Activated naive CD8-positive, alpha-beta T cell treated with anti-CD3 and anti-CD28 coated beads, Interleukin-2, amount 10 ng/mL, durations not matched to agents 7 days and 5 days (primary cell): ENCODE measurements around the gene TNNI2. TPM values are rescaled to one million over a fixed set of nuclear protein-coding genes. Genes with fewer than 3 reads are reported as not detected.
"Not testable (repeated sequence)": the region's sequence is repeated elsewhere in the genome, so short reads cannot be mapped to it uniquely, and the experiment has no call there.

Experiments used
- ATAC-seq: fragments of 150-1000 bp; cut with Tn5 transposase; one replicate; pipeline ENCODE4 v1.10.0; 2021; ENCODE audit warnings: low read depth, moderate library complexity
- POLR2A ChIA-PET: fragments of 350-600 bp; sonication (Branson Sonifier 250); formaldehyde crosslinking; loops from one replicate; lab custom pipeline; 2021; ENCODE audit warnings: antibody characterized with exemption; lab: Charles Lee
- DNase-seq: peaks from one replicate; pipeline ENCODE4 v3.0.0; 2021
- H3K27ac Mint-ChIP-seq: one replicate; pipeline ENCODE4 v1.8.0; 2022; ENCODE audit warnings: mild to moderate bottlenecking, mixed read lengths
- H3K27me3 Mint-ChIP-seq: one replicate; pipeline ENCODE4 v1.8.0; 2022; ENCODE audit warnings: mild to moderate bottlenecking, moderate library complexity, mixed read lengths
- H3K36me3 Mint-ChIP-seq: one replicate; pipeline ENCODE4 v1.8.0; 2021; ENCODE audit warnings: mild to moderate bottlenecking, mixed read lengths
- H3K4me1 Mint-ChIP-seq: one replicate; pipeline ENCODE4 v1.8.0; 2021; ENCODE audit warnings: mixed read lengths
- H3K4me3 Mint-ChIP-seq: one replicate; pipeline ENCODE4 v1.8.0; 2022; ENCODE audit warnings: mild to moderate bottlenecking, moderate library complexity, mixed read lengths
- H3K9me3 Mint-ChIP-seq: one replicate; pipeline ENCODE4 v1.8.0; 2021; ENCODE audit warnings: mixed read lengths
- total RNA-seq, 2 experiments: library from RNA; stranded (reverse); gene quantifications; one replicate each; pipeline ENCODE4 v1.2.3, GENCODE V29; 2021

Gene TNNI2
- total RNA-seq, 2 experiments from 2014 or later, result 0.67 TPM; not detected in 1

- Mint-ChIP-seq H3K4me1 (no peaks in the 10 kb centered on the region), H3K27ac (no peak overlapping the region), H3K4me3 (no peak overlapping the region), H3K36me3 (peaks cover 2% of the 10 kb centered on the region), H3K27me3 (peaks cover 33% of the 10 kb centered on the region), H3K9me3 (no peaks in the 10 kb centered on the region)
- DNase-seq (no peak), ATAC-seq (no peak)
- POLR2A ChIA-PET, result no interaction called here
Observed at GRCh38 chr11:1812801-1813200, 26.0 kb upstream of the TNNI2 start.

- H3K27ac Mint-ChIP-seq, H3K4me3 Mint-ChIP-seq: not testable (repeated sequence)
Observed at GRCh38 chr11:1813356-1813755, 25.4 kb upstream of the TNNI2 start.

GRCh38 chr11:1814691-1815090 is 24.1 kb upstream of the TNNI2 start:
- peaks cover 7% of the 10 kb centered on the region for H3K9me3 Mint-ChIP-seq
- no peaks in the 10 kb centered on the region for H3K36me3 Mint-ChIP-seq
- POLR2A ChIA-PET, result no interaction called here
- H3K27me3 Mint-ChIP-seq, result peaks cover 22% of the 10 kb centered on the region
- no peak for ATAC-seq
- DNase-seq, result no peak
- no peak overlapping the region for H3K27ac Mint-ChIP-seq
- H3K4me1 Mint-ChIP-seq, result no peaks in the 10 kb centered on the region
- H3K4me3 Mint-ChIP-seq, result no peak overlapping the region

More at GRCh38 chr11:1813356-1813755, 25.4 kb upstream of the TNNI2 start:
- H3K9me3 Mint-ChIP-seq, H3K4me1 Mint-ChIP-seq, ATAC-seq, POLR2A ChIA-PET, DNase-seq, H3K36me3 Mint-ChIP-seq: not testable (repeated sequence)
- H3K27me3 Mint-ChIP-seq, result peaks cover 28% of the 10 kb centered on the region

GRCh38 chr11:1815311-1815710 is 23.5 kb upstream of the TNNI2 start:
- POLR2A ChIA-PET, result no interaction called here
- no peak for DNase-seq
- peaks cover 24% of the 10 kb centered on the region for H3K27me3 Mint-ChIP-seq
- no peak for ATAC-seq
- no peaks in the 10 kb centered on the region for H3K4me1 Mint-ChIP-seq
- no peaks in the 10 kb centered on the region for H3K36me3 Mint-ChIP-seq
- no peak overlapping the region for H3K27ac Mint-ChIP-seq
- peaks cover 7% of the 10 kb centered on the region for H3K9me3 Mint-ChIP-seq
- no peak overlapping the region for H3K4me3 Mint-ChIP-seq

- H3K4me3 Mint-ChIP-seq, result no peak overlapping the region
- H3K9me3 Mint-ChIP-seq, result peaks cover 8% of the 10 kb centered on the region
- no peaks in the 10 kb centered on the region for H3K4me1 Mint-ChIP-seq
- no peak for DNase-seq
- no peak overlapping the region for H3K27ac Mint-ChIP-seq
- H3K27me3 Mint-ChIP-seq, result peaks cover 25% of the 10 kb centered on the region
- no peaks in the 10 kb centered on the region for H3K36me3 Mint-ChIP-seq
- no peak for ATAC-seq
- POLR2A ChIA-PET, result no interaction called here
Observed at GRCh38 chr11:1815751-1816150, 23.0 kb upstream of the TNNI2 start.

- H3K27ac Mint-ChIP-seq, result no peak overlapping the region
- H3K36me3 Mint-ChIP-seq, result no peaks in the 10 kb centered on the region
- H3K9me3 Mint-ChIP-seq, result peaks cover 12% of the 10 kb centered on the region
- no peak for DNase-seq
- peaks cover 16% of the 10 kb centered on the region for H3K27me3 Mint-ChIP-seq
- no peak overlapping the region for H3K4me3 Mint-ChIP-seq
- POLR2A ChIA-PET, result no interaction called here
- no peaks in the 10 kb centered on the region for H3K4me1 Mint-ChIP-seq
- no peak for ATAC-seq
Observed at GRCh38 chr11:1817000-1817399, 21.8 kb upstream of the TNNI2 start.

GRCh38 chr11:1817511-1817910 is 21.3 kb upstream of the TNNI2 start:
- no peak overlapping the region for H3K4me3 Mint-ChIP-seq
- no peak for ATAC-seq
- POLR2A ChIA-PET, result interaction anchor here (0.6 kb wide), 1 partner anchor 100 kb away, joined by 3 read pairs; no protein-coding TSS in a partner anchor

GRCh38 chr11:1819074-1819473 is 19.7 kb upstream of the TNNI2 start:
- no peak overlapping the region for H3K4me3 Mint-ChIP-seq
- no peaks in the 10 kb centered on the region for H3K36me3 Mint-ChIP-seq
- POLR2A ChIA-PET, result interaction anchor here (0.5 kb wide), 1 partner anchor 137 kb away, joined by 4 read pairs; no protein-coding TSS in a partner anchor
- H3K4me1 Mint-ChIP-seq, result no peaks in the 10 kb centered on the region
- DNase-seq, result no peak
- H3K27me3 Mint-ChIP-seq, result peaks cover 6% of the 10 kb centered on the region
- ATAC-seq, result no peak
- no peak overlapping the region for H3K27ac Mint-ChIP-seq
- H3K9me3 Mint-ChIP-seq, result peaks cover 12% of the 10 kb centered on the region

More at GRCh38 chr11:1817511-1817910, 21.3 kb upstream of the TNNI2 start:
- Mint-ChIP-seq H3K4me1 (no peaks in the 10 kb centered on the region), H3K27ac (no peak overlapping the region), H3K27me3 (peaks cover 12% of the 10 kb centered on the region), H3K36me3 (no peaks in the 10 kb centered on the region), H3K9me3 (peaks cover 12% of the 10 kb centered on the region)
- DNase-seq, result no peak

- Mint-ChIP-seq H3K27me3 (peaks cover 6% of the 10 kb centered on the region), H3K4me1 (no peaks in the 10 kb centered on the region), H3K4me3 (no peak overlapping the region), H3K9me3 (peaks cover 12% of the 10 kb centered on the region), H3K27ac (no peak overlapping the region), H3K36me3 (no peaks in the 10 kb centered on the region)
- no peak for DNase-seq
- POLR2A ChIA-PET, result no interaction called here
- no peak for ATAC-seq
Observed at GRCh38 chr11:1820463-1821325, 18.1 kb upstream of the TNNI2 start.

GRCh38 chr11:1821562-1821961 is 17.2 kb upstream of the TNNI2 start:
- no peaks in the 10 kb centered on the region for H3K4me1 Mint-ChIP-seq
- peaks cover 6% of the 10 kb centered on the region for H3K27me3 Mint-ChIP-seq
- H3K9me3 Mint-ChIP-seq, result peaks cover 12% of the 10 kb centered on the region
- no peaks in the 10 kb centered on the region for H3K36me3 Mint-ChIP-seq
- H3K27ac Mint-ChIP-seq, result no peak overlapping the region
- no peak overlapping the region for H3K4me3 Mint-ChIP-seq
- ATAC-seq, result no peak
- no peak for DNase-seq
- POLR2A ChIA-PET, result no interaction called here

- H3K36me3 Mint-ChIP-seq, result no peaks in the 10 kb centered on the region
Observed at GRCh38 chr11:1822648-1823375, 16.0 kb upstream of the TNNI2 start.

GRCh38 chr11:1823376-1824220 is 15.2 kb upstream of the TNNI2 start:
- Mint-ChIP-seq H3K27me3 (peaks cover 3% of the 10 kb centered on the region), H3K9me3 (peaks cover 7% of the 10 kb centered on the region), H3K36me3 (no peaks in the 10 kb centered on the region), H3K4me1 (no peaks in the 10 kb centered on the region), H3K4me3 (no peak overlapping the region), H3K27ac (no peak overlapping the region)
- ATAC-seq (peak; percentile 6), DNase-seq (no peak)
- POLR2A ChIA-PET, result no interaction called here

More at GRCh38 chr11:1822648-1823375, 16.0 kb upstream of the TNNI2 start:
- no peak overlapping the region for H3K27ac Mint-ChIP-seq
- no peaks in the 10 kb centered on the region for H3K4me1 Mint-ChIP-seq
- POLR2A ChIA-PET, result no interaction called here
- no peak overlapping the region for H3K4me3 Mint-ChIP-seq
- peaks cover 12% of the 10 kb centered on the region for H3K9me3 Mint-ChIP-seq
- no peak for DNase-seq
- H3K27me3 Mint-ChIP-seq, result peaks cover 3% of the 10 kb centered on the region
- ATAC-seq, result no peak
